ENCODE measurements around the gene EGLN3. TPM values are rescaled to one million over a fixed set of nuclear protein-coding genes. Genes with fewer than 3 reads are reported as not detected.
"Not testable (repeated sequence)": the region's sequence is repeated elsewhere in the genome, so short reads cannot be mapped to it uniquely, and the experiment has no call there.

Gene EGLN3
- polyA plus RNA-seq, 2 of the 4 experiments (the other 2 are of a cell fraction), result 3.5 to 15.4 TPM

DNA sequence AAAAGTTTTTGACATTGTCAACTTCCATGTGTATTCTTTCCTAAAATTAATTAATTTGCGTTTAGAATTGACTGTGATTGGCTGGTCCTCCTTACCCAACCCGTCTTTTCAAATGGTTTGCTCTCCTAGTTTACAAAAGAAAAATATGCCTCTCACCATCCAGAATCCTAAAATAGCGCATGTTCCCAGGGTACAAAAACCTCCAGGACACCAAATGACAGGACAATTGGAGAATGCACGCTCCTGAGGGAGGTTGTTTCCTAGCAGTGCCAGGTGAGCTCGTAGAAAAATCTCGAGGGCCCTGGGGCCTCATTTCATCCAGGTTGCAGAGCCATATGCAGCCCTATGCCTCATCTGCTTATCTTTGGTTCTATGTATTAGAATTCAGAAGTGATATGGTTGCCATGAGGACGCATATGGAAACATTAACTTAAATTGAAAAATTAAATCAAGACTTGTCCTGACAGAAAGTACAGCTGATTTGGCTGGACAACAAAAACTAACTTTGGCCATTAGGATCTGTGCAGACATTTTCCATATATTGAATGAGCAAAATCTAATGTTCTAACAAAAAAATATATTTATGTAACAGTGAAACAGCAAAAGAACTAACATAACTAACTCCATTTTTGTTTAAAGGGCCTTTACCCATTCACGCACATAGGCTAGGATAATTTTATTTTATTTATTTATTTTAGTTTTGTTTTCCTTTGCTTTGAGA, 28.2 kb upstream of the EGLN3 start:
- no peak overlapping the region for H3K4me3 ChIP-seq
- H3K4me1 ChIP-seq, result no peaks in the 10 kb centered on the region
- FAIRE-seq, result no peak
- H3K9me3 ChIP-seq, result no peaks in the 10 kb centered on the region
- no peak for TF ChIP-seq TFCP2L1 (CRISPR knock-in tag; IDR thresholded peaks at IDR 0.05)
- TF ChIP-seq, protein P1, sequence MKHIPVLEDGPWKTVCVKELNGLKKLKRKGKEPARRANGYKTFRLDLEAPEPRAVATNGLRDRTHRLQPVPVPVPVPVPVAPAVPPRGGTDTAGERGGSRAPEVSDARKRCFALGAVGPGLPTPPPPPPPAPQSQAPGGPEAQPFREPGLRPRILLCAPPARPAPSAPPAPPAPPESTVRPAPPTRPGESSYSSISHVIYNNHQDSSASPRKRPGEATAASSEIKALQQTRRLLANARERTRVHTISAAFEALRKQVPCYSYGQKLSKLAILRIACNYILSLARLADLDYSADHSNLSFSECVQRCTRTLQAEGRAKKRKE (CRISPR knock-in tag; IDR thresholded peaks at IDR 0.05; ENCODE audit: low read depth), result no peak
- no peak for TF ChIP-seq SMC3 (IDR thresholded peaks at IDR 0.05)
- no peak for TF ChIP-seq KDM1A (IDR thresholded peaks at IDR 0.05; ENCODE audit: low read depth)
- TF ChIP-seq CEBPB (IDR thresholded peaks at IDR 0.05), result no peak
- TF ChIP-seq, protein P2, sequence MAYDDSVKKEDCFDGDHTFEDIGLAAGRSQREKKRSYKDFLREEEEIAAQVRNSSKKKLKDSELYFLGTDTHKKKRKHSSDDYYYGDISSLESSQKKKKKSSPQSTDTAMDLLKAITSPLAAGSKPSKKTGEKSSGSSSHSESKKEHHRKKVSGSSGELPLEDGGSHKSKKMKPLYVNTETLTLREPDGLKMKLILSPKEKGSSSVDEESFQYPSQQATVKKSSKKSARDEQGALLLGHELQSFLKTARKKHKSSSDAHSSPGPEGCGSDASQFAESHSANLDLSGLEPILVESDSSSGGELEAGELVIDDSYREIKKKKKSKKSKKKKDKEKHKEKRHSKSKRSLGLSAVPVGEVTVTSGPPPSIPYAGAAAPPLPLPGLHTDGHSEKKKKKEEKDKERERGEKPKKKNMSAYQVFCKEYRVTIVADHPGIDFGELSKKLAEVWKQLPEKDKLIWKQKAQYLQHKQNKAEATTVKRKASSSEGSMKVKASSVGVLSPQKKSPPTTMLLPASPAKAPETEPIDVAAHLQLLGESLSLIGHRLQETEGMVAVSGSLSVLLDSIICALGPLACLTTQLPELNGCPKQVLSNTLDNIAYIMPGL (CRISPR knock-in tag; IDR thresholded peaks at IDR 0.05; ENCODE audit: borderline replicate concordance), result no peak
- TF ChIP-seq ZSCAN20 (CRISPR knock-in tag; IDR thresholded peaks at IDR 0.05), result no peak
- TF ChIP-seq, protein P3, sequence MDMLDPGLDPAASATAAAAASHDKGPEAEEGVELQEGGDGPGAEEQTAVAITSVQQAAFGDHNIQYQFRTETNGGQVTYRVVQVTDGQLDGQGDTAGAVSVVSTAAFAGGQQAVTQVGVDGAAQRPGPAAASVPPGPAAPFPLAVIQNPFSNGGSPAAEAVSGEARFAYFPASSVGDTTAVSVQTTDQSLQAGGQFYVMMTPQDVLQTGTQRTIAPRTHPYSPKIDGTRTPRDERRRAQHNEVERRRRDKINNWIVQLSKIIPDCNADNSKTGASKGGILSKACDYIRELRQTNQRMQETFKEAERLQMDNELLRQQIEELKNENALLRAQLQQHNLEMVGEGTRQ (IDR thresholded peaks at IDR 0.05), result no peak
- TF ChIP-seq, protein P4, sequence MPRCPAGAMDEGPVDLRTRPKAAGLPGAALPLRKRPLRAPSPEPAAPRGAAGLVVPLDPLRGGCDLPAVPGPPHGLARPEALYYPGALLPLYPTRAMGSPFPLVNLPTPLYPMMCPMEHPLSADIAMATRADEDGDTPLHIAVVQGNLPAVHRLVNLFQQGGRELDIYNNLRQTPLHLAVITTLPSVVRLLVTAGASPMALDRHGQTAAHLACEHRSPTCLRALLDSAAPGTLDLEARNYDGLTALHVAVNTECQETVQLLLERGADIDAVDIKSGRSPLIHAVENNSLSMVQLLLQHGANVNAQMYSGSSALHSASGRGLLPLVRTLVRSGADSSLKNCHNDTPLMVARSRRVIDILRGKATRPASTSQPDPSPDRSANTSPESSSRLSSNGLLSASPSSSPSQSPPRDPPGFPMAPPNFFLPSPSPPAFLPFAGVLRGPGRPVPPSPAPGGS (IDR thresholded peaks at IDR 0.05), result no peak
- TF ChIP-seq, protein P5, sequence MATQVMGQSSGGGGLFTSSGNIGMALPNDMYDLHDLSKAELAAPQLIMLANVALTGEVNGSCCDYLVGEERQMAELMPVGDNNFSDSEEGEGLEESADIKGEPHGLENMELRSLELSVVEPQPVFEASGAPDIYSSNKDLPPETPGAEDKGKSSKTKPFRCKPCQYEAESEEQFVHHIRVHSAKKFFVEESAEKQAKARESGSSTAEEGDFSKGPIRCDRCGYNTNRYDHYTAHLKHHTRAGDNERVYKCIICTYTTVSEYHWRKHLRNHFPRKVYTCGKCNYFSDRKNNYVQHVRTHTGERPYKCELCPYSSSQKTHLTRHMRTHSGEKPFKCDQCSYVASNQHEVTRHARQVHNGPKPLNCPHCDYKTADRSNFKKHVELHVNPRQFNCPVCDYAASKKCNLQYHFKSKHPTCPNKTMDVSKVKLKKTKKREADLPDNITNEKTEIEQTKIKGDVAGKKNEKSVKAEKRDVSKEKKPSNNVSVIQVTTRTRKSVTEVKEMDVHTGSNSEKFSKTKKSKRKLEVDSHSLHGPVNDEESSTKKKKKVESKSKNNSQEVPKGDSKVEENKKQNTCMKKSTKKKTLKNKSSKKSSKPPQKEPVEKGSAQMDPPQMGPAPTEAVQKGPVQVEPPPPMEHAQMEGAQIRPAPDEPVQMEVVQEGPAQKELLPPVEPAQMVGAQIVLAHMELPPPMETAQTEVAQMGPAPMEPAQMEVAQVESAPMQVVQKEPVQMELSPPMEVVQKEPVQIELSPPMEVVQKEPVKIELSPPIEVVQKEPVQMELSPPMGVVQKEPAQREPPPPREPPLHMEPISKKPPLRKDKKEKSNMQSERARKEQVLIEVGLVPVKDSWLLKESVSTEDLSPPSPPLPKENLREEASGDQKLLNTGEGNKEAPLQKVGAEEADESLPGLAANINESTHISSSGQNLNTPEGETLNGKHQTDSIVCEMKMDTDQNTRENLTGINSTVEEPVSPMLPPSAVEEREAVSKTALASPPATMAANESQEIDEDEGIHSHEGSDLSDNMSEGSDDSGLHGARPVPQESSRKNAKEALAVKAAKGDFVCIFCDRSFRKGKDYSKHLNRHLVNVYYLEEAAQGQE (IDR thresholded peaks at IDR 0.05), result no peak
- no peak for TF ChIP-seq PHF8 (IDR thresholded peaks at IDR 0.05; ENCODE audit: borderline replicate concordance, low read depth)
- TF ChIP-seq JUN (IDR thresholded peaks at IDR 0.05), result no peak
- no peak for TF ChIP-seq FOXS1 (CRISPR knock-in tag; IDR thresholded peaks at IDR 0.05)
- no peak for TF ChIP-seq FOSL2 (IDR thresholded peaks at IDR 0.05)
- no peak for TF ChIP-seq FOSL2 (CRISPR knock-in tag; IDR thresholded peaks at IDR 0.05)
- H3K27ac ChIP-seq, result no peak overlapping the region
- no peak overlapping the region for H3K4me2 ChIP-seq
- no peak for ATAC-seq
- ChIA-PET CTCF (no interaction called here), POLR2A (no interaction called here)
- DNase-seq (ENCODE audit: low read depth in 1 of 2, low spot score in 1 of 2), result no peak
- 83% methylated on average over 8 of the region's 8 CpGs for WGBS (ENCODE audit: missing lambda C conversion rate)

DNA sequence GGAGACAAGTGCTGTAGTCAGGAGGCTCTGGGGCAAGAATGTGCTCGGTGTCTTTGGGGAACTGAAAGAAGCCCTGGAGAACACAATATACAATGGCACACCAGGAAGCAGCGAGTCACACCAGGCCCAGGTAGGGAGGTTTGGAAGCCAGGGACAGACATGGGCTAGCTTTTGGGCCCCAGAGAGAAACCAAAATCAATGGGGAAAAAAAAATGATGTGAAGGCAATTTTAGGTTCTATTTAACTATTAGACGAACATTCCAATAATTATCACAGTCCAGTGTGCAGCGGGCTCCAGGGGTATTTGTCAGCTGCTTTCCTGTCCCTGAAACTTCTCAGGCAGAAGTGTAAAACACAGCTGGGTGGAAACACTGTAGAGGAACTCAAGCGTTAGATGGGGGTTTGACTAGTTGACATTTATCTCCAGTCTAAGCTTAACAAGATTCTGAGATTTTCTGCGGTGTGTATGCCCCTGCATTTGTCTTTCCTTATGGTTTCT, 21.8 kb upstream of the EGLN3 start:
- peaks cover 6% of the 10 kb centered on the region; the same call in 2 of the 3 replicates for H3K9me3 ChIP-seq
- H3K4me2 ChIP-seq, result no peak overlapping the region
- no peak for FAIRE-seq
- POLR2A ChIA-PET, result interaction anchor here (0.6 kb wide), 1 partner anchor 31 kb away, joined by 3 read pairs; no protein-coding TSS in a partner anchor
- DNase-seq (ENCODE audit: low read depth in 1 of 2, low spot score in 1 of 2), result no peak
- no peaks in the 10 kb centered on the region for H3K4me1 ChIP-seq
- TF ChIP-seq RCOR1 (IDR thresholded peaks at IDR 0.05; ENCODE audit: low read depth, low read length), result no peak
- no peak for TF ChIP-seq SREBF2 (IDR thresholded peaks at IDR 0.05)
- no peak for TF ChIP-seq TP53 (CRISPR knock-in tag; IDR thresholded peaks at IDR 0.05)
- TF ChIP-seq, protein P1 (CRISPR knock-in tag; IDR thresholded peaks at IDR 0.05; ENCODE audit: low read depth), result no peak
- TF ChIP-seq, protein P6, sequence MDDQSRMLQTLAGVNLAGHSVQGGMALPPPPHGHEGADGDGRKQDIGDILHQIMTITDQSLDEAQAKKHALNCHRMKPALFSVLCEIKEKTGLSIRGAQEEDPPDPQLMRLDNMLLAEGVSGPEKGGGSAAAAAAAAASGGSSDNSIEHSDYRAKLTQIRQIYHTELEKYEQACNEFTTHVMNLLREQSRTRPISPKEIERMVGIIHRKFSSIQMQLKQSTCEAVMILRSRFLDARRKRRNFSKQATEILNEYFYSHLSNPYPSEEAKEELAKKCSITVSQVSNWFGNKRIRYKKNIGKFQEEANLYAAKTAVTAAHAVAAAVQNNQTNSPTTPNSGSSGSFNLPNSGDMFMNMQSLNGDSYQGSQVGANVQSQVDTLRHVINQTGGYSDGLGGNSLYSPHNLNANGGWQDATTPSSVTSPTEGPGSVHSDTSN (IDR thresholded peaks at IDR 0.05), result no peak
- no peak for TF ChIP-seq POLR2A (IDR thresholded peaks at IDR 0.05; ENCODE audit: low read length)
- no peak for TF ChIP-seq MAFK (IDR thresholded peaks at IDR 0.05; ENCODE audit: partially characterized antibody)
- no peak for TF ChIP-seq CBX8 (IDR thresholded peaks at IDR 0.05)
- no peak for TF ChIP-seq NR3C1 (IDR thresholded peaks at IDR 0.05)
- no peak for TF ChIP-seq HOXA7 (CRISPR knock-in tag; IDR thresholded peaks at IDR 0.05)
- TF ChIP-seq TFCP2L1 (CRISPR knock-in tag; IDR thresholded peaks at IDR 0.05), result no peak
- no peak overlapping the region for H3K4me3 ChIP-seq
- 80% methylated on average over 6 of the region's 6 CpGs for WGBS (ENCODE audit: missing lambda C conversion rate)
- CTCF ChIA-PET, result interaction anchor here (1.3 kb wide), 1 partner anchor 126 kb away, joined by 6 read pairs; no protein-coding TSS in a partner anchor
- ATAC-seq, result no peak
- no peak overlapping the region for H3K27ac ChIP-seq

DNA sequence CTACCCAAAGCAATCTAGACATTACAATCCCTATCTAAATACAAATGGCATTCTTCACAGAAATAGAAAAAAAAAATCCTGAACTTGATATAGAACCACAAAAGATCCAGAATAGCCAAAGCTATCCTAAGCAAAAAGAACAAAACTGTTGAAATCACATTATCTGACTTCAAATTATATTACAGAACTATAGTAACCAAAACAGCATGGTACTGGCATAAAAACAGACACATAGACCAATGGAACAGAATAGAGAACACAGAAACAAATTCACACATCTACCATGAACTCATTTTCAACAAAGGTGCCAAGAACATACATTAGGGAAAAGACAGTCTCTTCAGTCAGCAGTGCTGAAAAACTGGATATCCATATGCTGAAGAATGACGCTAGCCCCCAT, 19.0 kb upstream of the EGLN3 start:
- H3K4me1 ChIP-seq; FAIRE-seq; CTCF ChIA-PET; ATAC-seq; H3K4me3 ChIP-seq; H3K4me2 ChIP-seq; DNase-seq (ENCODE audit: low read depth in 1 of 2, low spot score in 1 of 2); H3K27ac ChIP-seq; H3K9me3 ChIP-seq; POLR2A ChIA-PET: not testable (repeated sequence)
- whole genome bisulfite sequencing (ENCODE audit: missing lambda C conversion rate), result 88% methylated on average over 1 of the region's 1 CpG

All from A549 (cell line).